ENCODE measurements around the gene ERH. TPM values are rescaled to one million over a fixed set of nuclear protein-coding genes. Genes with fewer than 3 reads are reported as not detected.
"Not testable (repeated sequence)": the region's sequence is repeated elsewhere in the genome, so short reads cannot be mapped to it uniquely, and the experiment has no call there.

The ERH gene
- total RNA-seq, 1 donor from 2014 or later: 223 TPM

- Mint-ChIP-seq H3K27me3 (ENCODE audit: unreplicated experiment) (peaks cover 5% of the 10 kb centered on the region), H3K9me3 (ENCODE audit: unreplicated experiment) (no peaks in the 10 kb centered on the region), H3K4me3 (ENCODE audit: unreplicated experiment) (no peak overlapping the region), H3K4me1 (ENCODE audit: low read depth, unreplicated experiment) (no peaks in the 10 kb centered on the region), H3K27ac (ENCODE audit: unreplicated experiment) (no peak overlapping the region), H3K36me3 (ENCODE audit: unreplicated experiment) (peaks cover 9% of the 10 kb centered on the region)
- TF ChIP-seq CTCF (IDR thresholded peaks at IDR 0.05; ENCODE audit: partially characterized antibody, unreplicated experiment): no peak
- no peak for DNase-seq
Observed at GRCh38 chr14:69424149-69424923, 26.2 kb upstream of the ERH start.

GRCh38 chr14:69423279-69423678 is 25.2 kb upstream of the ERH start:
- H3K27me3 Mint-ChIP-seq (ENCODE audit: unreplicated experiment): peaks cover 5% of the 10 kb centered on the region
- no peaks in the 10 kb centered on the region for H3K4me1 Mint-ChIP-seq (ENCODE audit: low read depth, unreplicated experiment)
- no peak overlapping the region for H3K27ac Mint-ChIP-seq (ENCODE audit: unreplicated experiment)
- H3K9me3 Mint-ChIP-seq (ENCODE audit: unreplicated experiment): peaks cover 2% of the 10 kb centered on the region
- peaks cover 9% of the 10 kb centered on the region for H3K36me3 Mint-ChIP-seq (ENCODE audit: unreplicated experiment)
- no peak for DNase-seq
- no peak overlapping the region for H3K4me3 Mint-ChIP-seq (ENCODE audit: unreplicated experiment)
- TF ChIP-seq CTCF (IDR thresholded peaks at IDR 0.05; ENCODE audit: partially characterized antibody, unreplicated experiment): no peak

GRCh38 chr14:69416087-69416486 is 18.0 kb upstream of the ERH start:
- not testable (repeated sequence) for H3K4me3 Mint-ChIP-seq (ENCODE audit: unreplicated experiment); H3K27ac Mint-ChIP-seq (ENCODE audit: unreplicated experiment); DNase-seq; H3K4me1 Mint-ChIP-seq (ENCODE audit: low read depth, unreplicated experiment); H3K36me3 Mint-ChIP-seq (ENCODE audit: unreplicated experiment); H3K27me3 Mint-ChIP-seq (ENCODE audit: unreplicated experiment); H3K9me3 Mint-ChIP-seq (ENCODE audit: unreplicated experiment)

- Mint-ChIP-seq H3K4me3 (ENCODE audit: unreplicated experiment) (no peak overlapping the region), H3K27me3 (ENCODE audit: unreplicated experiment) (no peaks in the 10 kb centered on the region), H3K4me1 (ENCODE audit: low read depth, unreplicated experiment) (no peaks in the 10 kb centered on the region), H3K27ac (ENCODE audit: unreplicated experiment) (no peak overlapping the region), H3K9me3 (ENCODE audit: unreplicated experiment) (peaks cover 3% of the 10 kb centered on the region), H3K36me3 (ENCODE audit: unreplicated experiment) (no peaks in the 10 kb centered on the region)
- no peak for TF ChIP-seq CTCF (IDR thresholded peaks at IDR 0.05; ENCODE audit: partially characterized antibody, unreplicated experiment)
- DNase-seq: no peak
Observed at GRCh38 chr14:69413483-69413882, 15.4 kb upstream of the ERH start.

GRCh38 chr14:69408331-69408960 is 10.3 kb upstream of the ERH start:
- Mint-ChIP-seq H3K9me3 (ENCODE audit: unreplicated experiment) (no peaks in the 10 kb centered on the region), H3K36me3 (ENCODE audit: unreplicated experiment) (no peaks in the 10 kb centered on the region), H3K27ac (ENCODE audit: unreplicated experiment) (no peak overlapping the region), H3K4me3 (ENCODE audit: unreplicated experiment) (no peak overlapping the region), H3K4me1 (ENCODE audit: low read depth, unreplicated experiment) (no peaks in the 10 kb centered on the region), H3K27me3 (ENCODE audit: unreplicated experiment) (no peaks in the 10 kb centered on the region)
- no peak for DNase-seq
- no peak for TF ChIP-seq CTCF (IDR thresholded peaks at IDR 0.05; ENCODE audit: partially characterized antibody, unreplicated experiment)

All from glutamatergic neuron (in vitro differentiated cells).